Measurements from ENCODE around the gene WDR20. TPM values are rescaled to one million over a fixed set of nuclear protein-coding genes. Genes with fewer than 3 reads are reported as not detected.

The WDR20 gene
- total RNA-seq, 1 experiment from 2014 or later: 25.6 TPM

GRCh38 chr14:102249981-102250380, 110.3 kb downstream of the WDR20 start (continued):
- no peak for TF ChIP-seq IRF2 (CRISPR knock-in tag; IDR thresholded peaks at IDR 0.05; ENCODE audit: borderline replicate concordance, low read depth)
- no peak for TF ChIP-seq ZNF138 (CRISPR knock-in tag; conservative IDR thresholded peaks at IDR 0.05)
- TF ChIP-seq NFE2L1 (CRISPR knock-in tag; IDR thresholded peaks at IDR 0.05): no peak
- TF ChIP-seq ZNF425 (CRISPR knock-in tag; conservative IDR thresholded peaks at IDR 0.05): no peak

DNA sequence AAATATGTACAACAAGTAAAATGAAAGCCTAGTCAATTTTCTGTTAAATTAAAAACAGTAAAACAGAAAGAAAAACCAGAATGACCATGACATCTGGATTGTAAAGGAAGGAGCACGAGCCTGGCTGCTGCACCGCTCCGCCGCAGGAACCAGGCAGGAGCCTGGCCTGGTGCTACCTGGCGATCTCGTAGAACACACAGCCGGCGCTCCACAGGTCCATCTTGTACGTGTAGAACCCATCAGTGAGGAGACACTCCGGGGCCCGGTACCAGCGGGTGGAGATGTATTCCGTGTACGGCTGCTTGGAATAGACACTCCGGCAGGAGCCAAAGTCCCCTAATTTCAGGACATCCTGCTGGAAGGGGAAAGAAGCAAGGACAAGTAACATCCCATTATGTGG, 110.9 kb downstream of the WDR20 start:
- H3K27ac Mint-ChIP-seq: no peak overlapping the region
- ATAC-seq (no peak), DNase-seq (ENCODE audit: low spot score) (no peak)
- ChIA-PET POLR2A (interaction anchor here (0.6 kb wide), 1 partner anchor 132 kb away, joined by 6 read pairs; no protein-coding TSS in a partner anchor), CTCF (no interaction called here)
- peaks cover 3% of the 10 kb centered on the region for H3K4me1 Mint-ChIP-seq
- peaks cover 5% of the 10 kb centered on the region; the same call in 1 of the 2 replicates for H3K27me3 Mint-ChIP-seq (ENCODE audit: low read depth)
- no peaks in the 10 kb centered on the region for H3K9me3 Mint-ChIP-seq
- H3K4me3 Mint-ChIP-seq: no peak overlapping the region
- TF ChIP-seq E2F4 (CRISPR knock-in tag; IDR thresholded peaks at IDR 0.05; ENCODE audit: borderline replicate concordance, low read depth) (no peak), GTF2I (CRISPR knock-in tag; conservative IDR thresholded peaks at IDR 0.05) (no peak)
- TF ChIP-seq, protein P1, sequence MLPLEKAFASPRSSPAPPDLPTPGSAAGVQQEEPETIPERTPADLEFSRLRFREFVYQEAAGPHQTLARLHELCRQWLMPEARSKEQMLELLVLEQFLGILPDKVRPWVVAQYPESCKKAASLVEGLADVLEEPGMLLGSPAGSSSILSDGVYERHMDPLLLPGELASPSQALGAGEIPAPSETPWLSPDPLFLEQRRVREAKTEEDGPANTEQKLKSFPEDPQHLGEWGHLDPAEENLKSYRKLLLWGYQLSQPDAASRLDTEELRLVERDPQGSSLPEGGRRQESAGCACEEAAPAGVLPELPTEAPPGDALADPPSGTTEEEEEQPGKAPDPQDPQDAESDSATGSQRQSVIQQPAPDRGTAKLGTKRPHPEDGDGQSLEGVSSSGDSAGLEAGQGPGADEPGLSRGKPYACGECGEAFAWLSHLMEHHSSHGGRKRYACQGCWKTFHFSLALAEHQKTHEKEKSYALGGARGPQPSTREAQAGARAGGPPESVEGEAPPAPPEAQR (CRISPR knock-in tag; IDR thresholded peaks at IDR 0.05): no peak
- H3K36me3 Mint-ChIP-seq: no peaks in the 10 kb centered on the region

- CTCF ChIA-PET: interaction anchor here (1.0 kb wide), 1 partner anchor 63 kb away, joined by 3 read pairs; no protein-coding TSS in a partner anchor
- ATAC-seq: no peak
- DNase-seq (ENCODE audit: low spot score): no peak
- no peak overlapping the region for H3K27ac Mint-ChIP-seq
- POLR2A ChIA-PET: no interaction called here
- H3K27me3 Mint-ChIP-seq (ENCODE audit: low read depth): peaks cover 5% of the 10 kb centered on the region; the same call in 1 of the 2 replicates
- H3K36me3 Mint-ChIP-seq: no peaks in the 10 kb centered on the region
- peaks cover 3% of the 10 kb centered on the region for H3K4me1 Mint-ChIP-seq
- H3K9me3 Mint-ChIP-seq: no peaks in the 10 kb centered on the region
- no peak overlapping the region for H3K4me3 Mint-ChIP-seq
- TF ChIP-seq ZNF416 (CRISPR knock-in tag; IDR thresholded peaks at IDR 0.05) (no peak), JAZF1 (CRISPR knock-in tag; IDR thresholded peaks at IDR 0.05) (no peak), USF2 (CRISPR knock-in tag; IDR thresholded peaks at IDR 0.05) (no peak), E2F4 (CRISPR knock-in tag; IDR thresholded peaks at IDR 0.05; ENCODE audit: borderline replicate concordance, low read depth) (no peak), CTCF (IDR thresholded peaks at IDR 0.05) (no peak), ATF6 (CRISPR knock-in tag; IDR thresholded peaks at IDR 0.05) (no peak), PREB (CRISPR knock-in tag; IDR thresholded peaks at IDR 0.05; ENCODE audit: borderline replicate concordance) (no peak), NR1H2 (CRISPR knock-in tag; IDR thresholded peaks at IDR 0.05) (no peak), SOX15 (CRISPR knock-in tag; IDR thresholded peaks at IDR 0.05) (no peak)
- TF ChIP-seq, protein P2, sequence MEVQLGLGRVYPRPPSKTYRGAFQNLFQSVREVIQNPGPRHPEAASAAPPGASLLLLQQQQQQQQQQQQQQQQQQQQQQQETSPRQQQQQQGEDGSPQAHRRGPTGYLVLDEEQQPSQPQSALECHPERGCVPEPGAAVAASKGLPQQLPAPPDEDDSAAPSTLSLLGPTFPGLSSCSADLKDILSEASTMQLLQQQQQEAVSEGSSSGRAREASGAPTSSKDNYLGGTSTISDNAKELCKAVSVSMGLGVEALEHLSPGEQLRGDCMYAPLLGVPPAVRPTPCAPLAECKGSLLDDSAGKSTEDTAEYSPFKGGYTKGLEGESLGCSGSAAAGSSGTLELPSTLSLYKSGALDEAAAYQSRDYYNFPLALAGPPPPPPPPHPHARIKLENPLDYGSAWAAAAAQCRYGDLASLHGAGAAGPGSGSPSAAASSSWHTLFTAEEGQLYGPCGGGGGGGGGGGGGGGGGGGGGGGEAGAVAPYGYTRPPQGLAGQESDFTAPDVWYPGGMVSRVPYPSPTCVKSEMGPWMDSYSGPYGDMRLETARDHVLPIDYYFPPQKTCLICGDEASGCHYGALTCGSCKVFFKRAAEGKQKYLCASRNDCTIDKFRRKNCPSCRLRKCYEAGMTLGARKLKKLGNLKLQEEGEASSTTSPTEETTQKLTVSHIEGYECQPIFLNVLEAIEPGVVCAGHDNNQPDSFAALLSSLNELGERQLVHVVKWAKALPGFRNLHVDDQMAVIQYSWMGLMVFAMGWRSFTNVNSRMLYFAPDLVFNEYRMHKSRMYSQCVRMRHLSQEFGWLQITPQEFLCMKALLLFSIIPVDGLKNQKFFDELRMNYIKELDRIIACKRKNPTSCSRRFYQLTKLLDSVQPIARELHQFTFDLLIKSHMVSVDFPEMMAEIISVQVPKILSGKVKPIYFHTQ (CRISPR knock-in tag; IDR thresholded peaks at IDR 0.05): no peak
These were observed 111.5 kb downstream of the WDR20 start for GRCh38 chr14:102251161-102251560.

Data from WTC11 (cell line).